HL-60 (cell line): ENCODE measurements around the gene FABP1.

Experiments
- DNase-seq, 2 experiments: peaks; one replicate each; pipeline ENCODE4 v3.0.0-alpha.2; 2010 to 2020; ENCODE audit warnings: low read depth in 1 of 2, low spot score in 1 of 2
- H3K27ac ChIP-seq: fragments of 250-450 bp; sonication (Bioruptor Pico); replicated peaks from 2 replicates; pipeline ENCODE4 v1.5.1; 2020; ENCODE audit warnings: mild to moderate bottlenecking, moderate library complexity
- H3K27me3 ChIP-seq: fragments of 250-450 bp; sonication (Bioruptor Pico); 2 replicates; pipeline ENCODE4 v1.5.1; 2021; ENCODE audit warnings: mild to moderate bottlenecking, moderate library complexity; ENCODE audit not compliant: insufficient read depth, poor library complexity, severe bottlenecking
- H3K4me3 ChIP-seq: replicated peaks from 2 replicates; pipeline ENCODE4 v1.5.1; 2011; ENCODE audit warnings: mild to moderate bottlenecking, control low read depth, low read length; ENCODE audit not compliant: insufficient read depth
- GABPA ChIP-seq: IDR thresholded peaks from 2 replicates; pipeline ENCODE4 v1.6.1; 2012; ENCODE audit warnings: low read depth
- POLR2AphosphoS5 ChIP-seq: IDR thresholded peaks from 2 replicates; pipeline ENCODE4 v1.6.1; 2012; ENCODE audit warnings: low read depth
- SPI1 ChIP-seq: IDR thresholded peaks from 2 replicates; pipeline ENCODE4 v1.6.1; 2012; ENCODE audit warnings: low read depth, mild to moderate bottlenecking, borderline replicate concordance
- TF ChIP-seq, protein P1 (sequence below): IDR thresholded peaks from one replicate; pipeline ENCODE4 v1.5.1; 2011; ENCODE audit warnings: low read length, control low read depth, inconsistent platforms; ENCODE audit not compliant: insufficient read depth
- TF ChIP-seq, protein P2 (sequence below): IDR thresholded peaks from 2 replicates; pipeline ENCODE4 v1.6.1; 2012; ENCODE audit warnings: low read depth; ENCODE audit not compliant: insufficient replicate concordance

FABP1 gene

GRCh38 chr2:88117973-88118372 lies 9.9 kb downstream of the FABP1 start:
- DNase-seq, result no peak
- TF ChIP-seq, protein P1, sequence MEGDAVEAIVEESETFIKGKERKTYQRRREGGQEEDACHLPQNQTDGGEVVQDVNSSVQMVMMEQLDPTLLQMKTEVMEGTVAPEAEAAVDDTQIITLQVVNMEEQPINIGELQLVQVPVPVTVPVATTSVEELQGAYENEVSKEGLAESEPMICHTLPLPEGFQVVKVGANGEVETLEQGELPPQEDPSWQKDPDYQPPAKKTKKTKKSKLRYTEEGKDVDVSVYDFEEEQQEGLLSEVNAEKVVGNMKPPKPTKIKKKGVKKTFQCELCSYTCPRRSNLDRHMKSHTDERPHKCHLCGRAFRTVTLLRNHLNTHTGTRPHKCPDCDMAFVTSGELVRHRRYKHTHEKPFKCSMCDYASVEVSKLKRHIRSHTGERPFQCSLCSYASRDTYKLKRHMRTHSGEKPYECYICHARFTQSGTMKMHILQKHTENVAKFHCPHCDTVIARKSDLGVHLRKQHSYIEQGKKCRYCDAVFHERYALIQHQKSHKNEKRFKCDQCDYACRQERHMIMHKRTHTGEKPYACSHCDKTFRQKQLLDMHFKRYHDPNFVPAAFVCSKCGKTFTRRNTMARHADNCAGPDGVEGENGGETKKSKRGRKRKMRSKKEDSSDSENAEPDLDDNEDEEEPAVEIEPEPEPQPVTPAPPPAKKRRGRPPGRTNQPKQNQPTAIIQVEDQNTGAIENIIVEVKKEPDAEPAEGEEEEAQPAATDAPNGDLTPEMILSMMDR, result no peak
- no peak for TF ChIP-seq POLR2AphosphoS5
- TF ChIP-seq, protein P2, sequence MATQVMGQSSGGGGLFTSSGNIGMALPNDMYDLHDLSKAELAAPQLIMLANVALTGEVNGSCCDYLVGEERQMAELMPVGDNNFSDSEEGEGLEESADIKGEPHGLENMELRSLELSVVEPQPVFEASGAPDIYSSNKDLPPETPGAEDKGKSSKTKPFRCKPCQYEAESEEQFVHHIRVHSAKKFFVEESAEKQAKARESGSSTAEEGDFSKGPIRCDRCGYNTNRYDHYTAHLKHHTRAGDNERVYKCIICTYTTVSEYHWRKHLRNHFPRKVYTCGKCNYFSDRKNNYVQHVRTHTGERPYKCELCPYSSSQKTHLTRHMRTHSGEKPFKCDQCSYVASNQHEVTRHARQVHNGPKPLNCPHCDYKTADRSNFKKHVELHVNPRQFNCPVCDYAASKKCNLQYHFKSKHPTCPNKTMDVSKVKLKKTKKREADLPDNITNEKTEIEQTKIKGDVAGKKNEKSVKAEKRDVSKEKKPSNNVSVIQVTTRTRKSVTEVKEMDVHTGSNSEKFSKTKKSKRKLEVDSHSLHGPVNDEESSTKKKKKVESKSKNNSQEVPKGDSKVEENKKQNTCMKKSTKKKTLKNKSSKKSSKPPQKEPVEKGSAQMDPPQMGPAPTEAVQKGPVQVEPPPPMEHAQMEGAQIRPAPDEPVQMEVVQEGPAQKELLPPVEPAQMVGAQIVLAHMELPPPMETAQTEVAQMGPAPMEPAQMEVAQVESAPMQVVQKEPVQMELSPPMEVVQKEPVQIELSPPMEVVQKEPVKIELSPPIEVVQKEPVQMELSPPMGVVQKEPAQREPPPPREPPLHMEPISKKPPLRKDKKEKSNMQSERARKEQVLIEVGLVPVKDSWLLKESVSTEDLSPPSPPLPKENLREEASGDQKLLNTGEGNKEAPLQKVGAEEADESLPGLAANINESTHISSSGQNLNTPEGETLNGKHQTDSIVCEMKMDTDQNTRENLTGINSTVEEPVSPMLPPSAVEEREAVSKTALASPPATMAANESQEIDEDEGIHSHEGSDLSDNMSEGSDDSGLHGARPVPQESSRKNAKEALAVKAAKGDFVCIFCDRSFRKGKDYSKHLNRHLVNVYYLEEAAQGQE, result no peak
- TF ChIP-seq SPI1, result no peak
- TF ChIP-seq GABPA, result no peak
- Histone ChIP-seq H3K27me3 (no peaks in the 10 kb centered on the region), H3K27ac (no peak overlapping the region), H3K4me3 (no peak overlapping the region)

DNA sequence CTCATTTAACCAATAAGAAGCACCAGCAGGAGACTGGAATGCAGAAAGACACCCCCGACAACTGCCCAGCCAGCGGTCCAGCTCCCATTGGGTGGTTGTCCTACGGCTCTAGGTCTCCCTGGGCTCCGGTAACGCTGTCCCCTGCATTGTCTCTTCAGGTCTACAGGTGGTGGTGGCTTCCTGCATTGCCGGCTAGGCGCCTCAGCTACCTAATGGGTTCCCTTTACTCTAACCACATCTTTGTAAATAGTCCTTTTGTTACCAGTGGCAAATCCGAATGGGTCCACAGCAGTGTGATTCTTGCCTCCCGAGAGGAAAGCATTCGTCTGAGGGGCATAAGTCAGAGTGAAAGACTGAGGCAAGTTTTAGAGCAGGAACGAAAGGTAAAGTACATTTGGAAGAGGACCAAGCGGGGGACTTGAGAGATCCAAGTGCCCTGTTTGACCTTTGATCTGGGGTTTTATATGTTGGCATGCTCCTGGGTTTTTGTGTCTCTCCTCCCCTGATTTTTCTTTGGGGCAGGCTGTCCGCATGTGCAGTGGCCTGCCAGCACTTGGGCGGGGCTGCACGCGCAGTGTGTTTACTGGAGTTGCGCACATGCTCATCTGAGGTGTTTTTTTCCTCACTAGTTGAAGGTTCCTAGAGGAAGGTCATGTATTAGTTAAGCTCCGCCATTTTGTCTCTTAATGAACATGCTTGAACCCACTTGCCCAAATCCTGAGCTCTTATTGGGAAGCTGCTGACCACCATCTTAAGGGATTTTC lies 11.0 kb downstream of the FABP1 start:
- Histone ChIP-seq H3K4me3 (no peak overlapping the region), H3K27ac (no peak overlapping the region), H3K27me3 (no peaks in the 10 kb centered on the region)
- DNase-seq, result no peak
- TF ChIP-seq GABPA (no peak), POLR2AphosphoS5 (no peak), SPI1 (no peak)
- TF ChIP-seq, protein P1, result no peak
- TF ChIP-seq, protein P2, result no peak

GRCh38 chr2:88115825-88116518 lies 11.9 kb downstream of the FABP1 start:
- H3K27me3 ChIP-seq, result no peaks in the 10 kb centered on the region

More at GRCh38 chr2:88115825-88116518, 11.9 kb downstream of the FABP1 start:
- no peak overlapping the region for H3K4me3 ChIP-seq
- TF ChIP-seq, protein P2, result no peak
- TF ChIP-seq SPI1 (no peak), POLR2AphosphoS5 (no peak), GABPA (no peak)
- TF ChIP-seq, protein P1, result no peak
- H3K27ac ChIP-seq, result no peak overlapping the region
- no peak for DNase-seq
